Endometrial microvascular endothelial cells (primary cell): Measurements from ENCODE around the gene FAM114A2. TPM values are rescaled to one million over a fixed set of nuclear protein-coding genes. Genes with fewer than 3 reads are reported as not detected.

Experiments
- in situ Hi-C: cut with HindIII; loops from 2 replicates; pipeline ENCODE4 v1.10.0; 2017; ENCODE audit warnings: low sequenced_read_pairs, low pct_unique_long_range_greater_than_20kb; ENCODE audit errors: inconsistent ontology term
- total RNA-seq: library from RNA; depleted of rRNA; stranded (reverse); fragments of >200 nt; gene quantifications from one replicate; pipeline ENCODE4 v1.2.3, GENCODE V29; 2015; ENCODE audit errors: inconsistent ontology term

The FAM114A2 gene
- total RNA-seq, 1 donor from 2014 or later = 11.9 TPM

- in situ Hi-C loops = no loop called here
These were observed 78.2 kb downstream of the FAM114A2 start for GRCh38 chr5:153960269-153961215.

GRCh38 chr5:153959134-153959957 is 79.4 kb downstream of the FAM114A2 start:
- in situ Hi-C loops = no loop called here

GRCh38 chr5:153957205-153957604 is 81.5 kb downstream of the FAM114A2 start:
- in situ Hi-C loops = no loop called here

GRCh38 chr5:153953411-153953810 is 85.3 kb downstream of the FAM114A2 start:
- in situ Hi-C loops = no loop called here

GRCh38 chr5:153952893-153953292 is 85.8 kb downstream of the FAM114A2 start:
- in situ Hi-C loops = no loop called here

- in situ Hi-C loops = no loop called here
These were observed 86.7 kb downstream of the FAM114A2 start for GRCh38 chr5:153952057-153952456.

GRCh38 chr5:153941265-153941664 is 97.4 kb downstream of the FAM114A2 start:
- in situ Hi-C loops = no loop called here

Other genes starting within 250 kb of the FAM114A2 start
- 72.7 TPM for gene MFAP3, start 57 bp upstream of the FAM114A2 start, total RNA-seq
- gene GALNT10, start 151.8 kb upstream of the FAM114A2 start, total RNA-seq = 55.1 TPM